Progenitor cell of endocrine pancreas (in vitro differentiated cells): ENCODE measurements around the gene E2F8. TPM values are rescaled to one million over a fixed set of nuclear protein-coding genes. Genes with fewer than 3 reads are reported as not detected.

ENCODE experiments used
- DNase-seq: peaks from one replicate; pipeline ENCODE4 v3.0.0; 2021; ENCODE audit warnings: low spot score; ENCODE audit not compliant: unreplicated experiment
- H3K27ac Mint-ChIP-seq: 2 replicates; pipeline ENCODE4 v1.8.0; 2021; ENCODE audit warnings: mild to moderate bottlenecking, moderate library complexity, mixed read lengths
- H3K27me3 Mint-ChIP-seq: 2 replicates; pipeline ENCODE4 v1.8.0; 2021; ENCODE audit warnings: mixed read lengths
- H3K36me3 Mint-ChIP-seq: 2 replicates; pipeline ENCODE4 v1.8.0; 2022; ENCODE audit warnings: mixed read lengths; ENCODE audit not compliant: insufficient read depth
- H3K4me1 Mint-ChIP-seq: 2 replicates; pipeline ENCODE4 v1.8.0; 2021; ENCODE audit warnings: low read depth, mixed read lengths
- H3K4me3 Mint-ChIP-seq: 2 replicates; pipeline ENCODE4 v1.8.0; 2021; ENCODE audit warnings: low read depth, mild to moderate bottlenecking, moderate library complexity, mixed read lengths
- H3K9me3 Mint-ChIP-seq: 2 replicates; pipeline ENCODE4 v1.8.0; 2021; ENCODE audit warnings: low read depth, mixed read lengths
- CTCF ChIP-seq: fragments of 200-600 bp; sonication (generic); IDR thresholded peaks from one replicate; pipeline ENCODE4 v1.5.0; 2021; ENCODE audit warnings: antibody characterized with exemption, mild to moderate bottlenecking; ENCODE audit not compliant: unreplicated experiment
- total RNA-seq: library from RNA; stranded (reverse); gene quantifications from 2 replicates; pipeline ENCODE4 v1.2.1, GENCODE V29; 2021

The E2F8 gene
- total RNA-seq, 1 donor from 2014 or later = 9.2 TPM

DNA sequence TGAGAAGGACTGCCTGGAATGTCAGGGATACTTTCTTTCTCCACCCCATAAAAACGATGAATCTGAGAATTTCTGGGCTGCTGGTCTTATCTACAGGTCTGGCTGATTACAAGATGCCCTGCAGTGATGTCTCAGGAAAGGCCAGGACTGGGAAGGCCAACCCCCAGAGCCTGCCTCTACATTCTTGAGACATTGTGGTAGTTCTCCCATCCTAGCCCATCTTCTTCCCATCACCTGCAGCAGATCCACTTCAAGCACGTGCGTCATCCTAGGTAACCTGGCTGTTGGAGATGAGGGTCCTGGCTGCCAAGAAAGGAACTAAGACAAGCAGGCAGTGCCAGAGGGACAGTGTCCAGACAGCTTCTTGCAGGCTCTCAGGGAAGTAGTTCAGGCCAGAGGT, 44.1 kb upstream of the E2F8 start:
- H3K4me1 Mint-ChIP-seq = no peaks in the 10 kb centered on the region
- peaks cover 26% of the 10 kb centered on the region for H3K27me3 Mint-ChIP-seq
- no peaks in the 10 kb centered on the region for H3K9me3 Mint-ChIP-seq
- no peak for DNase-seq
- H3K36me3 Mint-ChIP-seq = no peaks in the 10 kb centered on the region
- no peak overlapping the region for H3K27ac Mint-ChIP-seq
- TF ChIP-seq CTCF = no peak
- H3K4me3 Mint-ChIP-seq = no peak overlapping the region

GRCh38 chr11:19283991-19284390, 43.2 kb upstream of the E2F8 start:
- Mint-ChIP-seq H3K36me3 (no peaks in the 10 kb centered on the region), H3K4me3 (no peak overlapping the region), H3K27ac (no peak overlapping the region), H3K27me3 (peaks cover 23% of the 10 kb centered on the region), H3K4me1 (no peaks in the 10 kb centered on the region), H3K9me3 (no peaks in the 10 kb centered on the region)
- no peak for TF ChIP-seq CTCF
- no peak for DNase-seq

DNA sequence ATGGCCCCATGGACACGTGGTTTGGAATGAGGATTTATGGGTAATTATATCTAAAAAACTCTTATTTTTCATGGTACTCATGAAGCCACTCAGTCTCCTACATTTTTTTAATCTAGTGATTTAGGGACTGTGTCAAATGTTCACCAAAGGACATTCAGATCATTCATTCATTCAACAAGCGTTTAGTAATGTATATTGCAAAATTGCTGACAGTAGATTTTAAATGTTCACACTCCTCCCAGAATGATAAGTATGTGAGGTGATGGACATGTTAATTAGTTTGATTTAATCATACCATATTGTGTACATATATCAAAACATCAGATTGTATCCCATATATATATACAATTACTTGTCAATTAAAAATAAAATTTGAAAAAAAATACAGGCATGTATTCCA, 40.8 kb upstream of the E2F8 start:
- no peaks in the 10 kb centered on the region for H3K9me3 Mint-ChIP-seq
- no peaks in the 10 kb centered on the region for H3K4me1 Mint-ChIP-seq
- no peak overlapping the region for H3K27ac Mint-ChIP-seq
- no peak for DNase-seq
- H3K36me3 Mint-ChIP-seq = no peaks in the 10 kb centered on the region
- no peak overlapping the region for H3K4me3 Mint-ChIP-seq
- H3K27me3 Mint-ChIP-seq = peaks cover 23% of the 10 kb centered on the region
- TF ChIP-seq CTCF = no peak

- Mint-ChIP-seq H3K27me3 (peaks cover 23% of the 10 kb centered on the region), H3K4me1 (no peaks in the 10 kb centered on the region), H3K4me3 (no peak overlapping the region), H3K27ac (no peak overlapping the region), H3K9me3 (no peaks in the 10 kb centered on the region), H3K36me3 (no peaks in the 10 kb centered on the region)
- no peak for TF ChIP-seq CTCF
- no peak for DNase-seq
Observed at GRCh38 chr11:19281041-19281440, 40.3 kb upstream of the E2F8 start.

GRCh38 chr11:19279451-19279850, 38.7 kb upstream of the E2F8 start:
- Mint-ChIP-seq H3K9me3 (no peaks in the 10 kb centered on the region), H3K4me3 (no peak overlapping the region), H3K27me3 (peaks cover 12% of the 10 kb centered on the region), H3K4me1 (no peaks in the 10 kb centered on the region), H3K36me3 (no peaks in the 10 kb centered on the region), H3K27ac (no peak overlapping the region)
- TF ChIP-seq CTCF = no peak
- DNase-seq = no peak
